ENCODE data around the gene PTX4. TPM values are rescaled to one million over a fixed set of nuclear protein-coding genes. Genes with fewer than 3 reads are reported as not detected.

PTX4 gene
- polyA plus RNA-seq, 1 of the 3 experiments (the other 2 are of a cell fraction) = not detected

- no peak for DNase-seq
- H3F3A ChIP-seq (replicated peaks; ENCODE audit: insufficient read depth) = no peaks in the 10 kb centered on the region
- CTCF ChIA-PET = no interaction called here
- H3K27me3 ChIP-seq (ENCODE audit: insufficient read depth) = no peaks in the 10 kb centered on the region
- H2AFZ ChIP-seq (ENCODE audit: low read depth) = no peak overlapping the region
- WGBS (ENCODE audit: low lambda C conversion rate) = 97% methylated on average over 10 of the region's 37 CpGs
- POLR2A ChIA-PET = no interaction called here
- no peaks in the 10 kb centered on the region for H3K9me3 ChIP-seq
- no peak overlapping the region for H3K9ac ChIP-seq
- H3K4me2 ChIP-seq = no peak overlapping the region
- H3K79me2 ChIP-seq (ENCODE audit: insufficient read depth) = no peaks in the 10 kb centered on the region
- no peaks in the 10 kb centered on the region for H3K9me2 ChIP-seq
- no peak overlapping the region for H3K27ac ChIP-seq (ENCODE audit: low read depth in 2 of 2, low read length in 1 of 2)
- H3K4me1 ChIP-seq (ENCODE audit: control insufficient read depth in 1 of 2, insufficient read depth in 2 of 2, low read depth in 1 of 2, low read length in 1 of 2) = no peaks in the 10 kb centered on the region
- TF ChIP-seq TEAD4 (IDR thresholded peaks at IDR 0.05; ENCODE audit: borderline replicate concordance, insufficient read depth) (no peak), FOXJ3 (CRISPR knock-in tag; IDR thresholded peaks at IDR 0.05) (no peak), NFIC (IDR thresholded peaks at IDR 0.05; ENCODE audit: borderline replicate concordance) (no peak), GATA2 (CRISPR knock-in tag; IDR thresholded peaks at IDR 0.05) (no peak), TAF1 (IDR thresholded peaks at IDR 0.05; ENCODE audit: borderline replicate concordance, low read depth, low read length) (no peak), IRF3 (IDR thresholded peaks at IDR 0.05; ENCODE audit: low read depth, low read length) (no peak), CHD2 (IDR thresholded peaks at IDR 0.05; ENCODE audit: low read length, partially characterized antibody) (no peak), RFX5 (IDR thresholded peaks at IDR 0.05; ENCODE audit: low read length) (no peak), SMC3 (IDR thresholded peaks at IDR 0.05; ENCODE audit: low read depth, low read length) (no peak), RCOR1 (IDR thresholded peaks at IDR 0.05; ENCODE audit: low read length) (no peak), USF2 (IDR thresholded peaks at IDR 0.05; ENCODE audit: borderline replicate concordance, low read depth, low read length) (no peak), NRF1 (IDR thresholded peaks at IDR 0.05; ENCODE audit: low read depth, low read length) (no peak), ZBTB33 (IDR thresholded peaks at IDR 0.05; ENCODE audit: borderline replicate concordance, low read depth) (no peak), EZH2phosphoT487 (IDR thresholded peaks at IDR 0.05; ENCODE audit: borderline replicate concordance, low read depth) (no peak), FOXM1 (IDR thresholded peaks at IDR 0.05; ENCODE audit: low read depth) (no peak), RXRA (IDR thresholded peaks at IDR 0.05; ENCODE audit: borderline replicate concordance, low read depth) (no peak)
- TF ChIP-seq, protein P1, sequence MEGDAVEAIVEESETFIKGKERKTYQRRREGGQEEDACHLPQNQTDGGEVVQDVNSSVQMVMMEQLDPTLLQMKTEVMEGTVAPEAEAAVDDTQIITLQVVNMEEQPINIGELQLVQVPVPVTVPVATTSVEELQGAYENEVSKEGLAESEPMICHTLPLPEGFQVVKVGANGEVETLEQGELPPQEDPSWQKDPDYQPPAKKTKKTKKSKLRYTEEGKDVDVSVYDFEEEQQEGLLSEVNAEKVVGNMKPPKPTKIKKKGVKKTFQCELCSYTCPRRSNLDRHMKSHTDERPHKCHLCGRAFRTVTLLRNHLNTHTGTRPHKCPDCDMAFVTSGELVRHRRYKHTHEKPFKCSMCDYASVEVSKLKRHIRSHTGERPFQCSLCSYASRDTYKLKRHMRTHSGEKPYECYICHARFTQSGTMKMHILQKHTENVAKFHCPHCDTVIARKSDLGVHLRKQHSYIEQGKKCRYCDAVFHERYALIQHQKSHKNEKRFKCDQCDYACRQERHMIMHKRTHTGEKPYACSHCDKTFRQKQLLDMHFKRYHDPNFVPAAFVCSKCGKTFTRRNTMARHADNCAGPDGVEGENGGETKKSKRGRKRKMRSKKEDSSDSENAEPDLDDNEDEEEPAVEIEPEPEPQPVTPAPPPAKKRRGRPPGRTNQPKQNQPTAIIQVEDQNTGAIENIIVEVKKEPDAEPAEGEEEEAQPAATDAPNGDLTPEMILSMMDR (IDR thresholded peaks at IDR 0.05) = no peak
- TF ChIP-seq, protein P2, sequence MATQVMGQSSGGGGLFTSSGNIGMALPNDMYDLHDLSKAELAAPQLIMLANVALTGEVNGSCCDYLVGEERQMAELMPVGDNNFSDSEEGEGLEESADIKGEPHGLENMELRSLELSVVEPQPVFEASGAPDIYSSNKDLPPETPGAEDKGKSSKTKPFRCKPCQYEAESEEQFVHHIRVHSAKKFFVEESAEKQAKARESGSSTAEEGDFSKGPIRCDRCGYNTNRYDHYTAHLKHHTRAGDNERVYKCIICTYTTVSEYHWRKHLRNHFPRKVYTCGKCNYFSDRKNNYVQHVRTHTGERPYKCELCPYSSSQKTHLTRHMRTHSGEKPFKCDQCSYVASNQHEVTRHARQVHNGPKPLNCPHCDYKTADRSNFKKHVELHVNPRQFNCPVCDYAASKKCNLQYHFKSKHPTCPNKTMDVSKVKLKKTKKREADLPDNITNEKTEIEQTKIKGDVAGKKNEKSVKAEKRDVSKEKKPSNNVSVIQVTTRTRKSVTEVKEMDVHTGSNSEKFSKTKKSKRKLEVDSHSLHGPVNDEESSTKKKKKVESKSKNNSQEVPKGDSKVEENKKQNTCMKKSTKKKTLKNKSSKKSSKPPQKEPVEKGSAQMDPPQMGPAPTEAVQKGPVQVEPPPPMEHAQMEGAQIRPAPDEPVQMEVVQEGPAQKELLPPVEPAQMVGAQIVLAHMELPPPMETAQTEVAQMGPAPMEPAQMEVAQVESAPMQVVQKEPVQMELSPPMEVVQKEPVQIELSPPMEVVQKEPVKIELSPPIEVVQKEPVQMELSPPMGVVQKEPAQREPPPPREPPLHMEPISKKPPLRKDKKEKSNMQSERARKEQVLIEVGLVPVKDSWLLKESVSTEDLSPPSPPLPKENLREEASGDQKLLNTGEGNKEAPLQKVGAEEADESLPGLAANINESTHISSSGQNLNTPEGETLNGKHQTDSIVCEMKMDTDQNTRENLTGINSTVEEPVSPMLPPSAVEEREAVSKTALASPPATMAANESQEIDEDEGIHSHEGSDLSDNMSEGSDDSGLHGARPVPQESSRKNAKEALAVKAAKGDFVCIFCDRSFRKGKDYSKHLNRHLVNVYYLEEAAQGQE (IDR thresholded peaks at IDR 0.05; ENCODE audit: low read depth, low read length) = no peak
- TF ChIP-seq, protein P3, sequence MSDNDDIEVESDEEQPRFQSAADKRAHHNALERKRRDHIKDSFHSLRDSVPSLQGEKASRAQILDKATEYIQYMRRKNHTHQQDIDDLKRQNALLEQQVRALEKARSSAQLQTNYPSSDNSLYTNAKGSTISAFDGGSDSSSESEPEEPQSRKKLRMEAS (IDR thresholded peaks at IDR 0.05; ENCODE audit: low read depth) = no peak
- TF ChIP-seq, protein P4, sequence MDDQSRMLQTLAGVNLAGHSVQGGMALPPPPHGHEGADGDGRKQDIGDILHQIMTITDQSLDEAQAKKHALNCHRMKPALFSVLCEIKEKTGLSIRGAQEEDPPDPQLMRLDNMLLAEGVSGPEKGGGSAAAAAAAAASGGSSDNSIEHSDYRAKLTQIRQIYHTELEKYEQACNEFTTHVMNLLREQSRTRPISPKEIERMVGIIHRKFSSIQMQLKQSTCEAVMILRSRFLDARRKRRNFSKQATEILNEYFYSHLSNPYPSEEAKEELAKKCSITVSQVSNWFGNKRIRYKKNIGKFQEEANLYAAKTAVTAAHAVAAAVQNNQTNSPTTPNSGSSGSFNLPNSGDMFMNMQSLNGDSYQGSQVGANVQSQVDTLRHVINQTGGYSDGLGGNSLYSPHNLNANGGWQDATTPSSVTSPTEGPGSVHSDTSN (IDR thresholded peaks at IDR 0.05) = no peak
- no peak overlapping the region for H3K4me3 ChIP-seq (ENCODE audit: low read depth in 2 of 2, low read length in 1 of 2)
- peaks cover 0 to 28% of the 10 kb centered on the region in 2 experiments for H3K36me3 ChIP-seq (replicated peaks in 1 of 2; ENCODE audit: control insufficient read depth in 1 of 2, insufficient read depth in 2 of 2, low read length in 1 of 2)
- H4K20me1 ChIP-seq (ENCODE audit: insufficient read depth) = no peaks in the 10 kb centered on the region
Measured at GRCh38 chr16:1506494-1507213, 17.9 kb upstream of the PTX4 start.
